ENCODE measurements around the gene CCDC186. TPM values are rescaled to one million over a fixed set of nuclear protein-coding genes. Genes with fewer than 3 reads are reported as not detected.

CCDC186 gene
- total and polyA plus RNA-seq, 2 of the 13 experiments (the other 11 are each of a cell fraction or from before 2014, with no cell fraction given) = 4.2 to 11.8 TPM

DNA sequence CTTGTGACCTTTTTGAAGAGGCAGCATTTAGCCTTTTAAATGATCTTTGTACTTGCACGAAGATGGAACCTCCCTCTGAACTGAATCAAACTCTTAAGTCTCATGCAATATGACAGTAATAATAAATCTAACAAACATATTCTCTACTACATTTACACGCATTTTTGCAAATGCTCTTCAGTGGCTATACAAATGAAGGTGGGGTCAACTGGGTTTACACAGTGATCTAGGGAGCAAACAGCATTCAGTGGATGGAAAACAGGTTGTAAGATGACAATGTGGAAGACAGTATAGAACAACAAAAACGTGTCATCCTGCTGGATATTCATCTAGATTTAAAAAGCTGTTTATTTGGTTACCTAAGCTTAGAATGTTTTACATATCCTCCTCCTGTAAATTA lies 7.5 kb downstream of the CCDC186 start (continued):
- TF ChIP-seq, protein P1, sequence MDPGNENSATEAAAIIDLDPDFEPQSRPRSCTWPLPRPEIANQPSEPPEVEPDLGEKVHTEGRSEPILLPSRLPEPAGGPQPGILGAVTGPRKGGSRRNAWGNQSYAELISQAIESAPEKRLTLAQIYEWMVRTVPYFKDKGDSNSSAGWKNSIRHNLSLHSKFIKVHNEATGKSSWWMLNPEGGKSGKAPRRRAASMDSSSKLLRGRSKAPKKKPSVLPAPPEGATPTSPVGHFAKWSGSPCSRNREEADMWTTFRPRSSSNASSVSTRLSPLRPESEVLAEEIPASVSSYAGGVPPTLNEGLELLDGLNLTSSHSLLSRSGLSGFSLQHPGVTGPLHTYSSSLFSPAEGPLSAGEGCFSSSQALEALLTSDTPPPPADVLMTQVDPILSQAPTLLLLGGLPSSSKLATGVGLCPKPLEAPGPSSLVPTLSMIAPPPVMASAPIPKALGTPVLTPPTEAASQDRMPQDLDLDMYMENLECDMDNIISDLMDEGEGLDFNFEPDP (CRISPR knock-in tag; conservative IDR thresholded peaks at IDR 0.05) = no peak
- TF ChIP-seq RELA (CRISPR knock-in tag; IDR thresholded peaks at IDR 0.05) (no peak), THAP11 (CRISPR knock-in tag; IDR thresholded peaks at IDR 0.05) (no peak), HNRNPH1 (optimal IDR thresholded peaks at IDR 0.05; ENCODE audit: low read depth, low read length) (no peak), ZNF12 (CRISPR knock-in tag; IDR thresholded peaks at IDR 0.05) (no peak), HDAC2 (CRISPR knock-in tag; IDR thresholded peaks at IDR 0.05) (no peak), U2AF2 (IDR thresholded peaks at IDR 0.05; ENCODE audit: low read depth, low read length) (no peak), RCOR2 (CRISPR knock-in tag; IDR thresholded peaks at IDR 0.05) (no peak), KLF13 (CRISPR knock-in tag; IDR thresholded peaks at IDR 0.05) (no peak)
- TF ChIP-seq, protein P2, sequence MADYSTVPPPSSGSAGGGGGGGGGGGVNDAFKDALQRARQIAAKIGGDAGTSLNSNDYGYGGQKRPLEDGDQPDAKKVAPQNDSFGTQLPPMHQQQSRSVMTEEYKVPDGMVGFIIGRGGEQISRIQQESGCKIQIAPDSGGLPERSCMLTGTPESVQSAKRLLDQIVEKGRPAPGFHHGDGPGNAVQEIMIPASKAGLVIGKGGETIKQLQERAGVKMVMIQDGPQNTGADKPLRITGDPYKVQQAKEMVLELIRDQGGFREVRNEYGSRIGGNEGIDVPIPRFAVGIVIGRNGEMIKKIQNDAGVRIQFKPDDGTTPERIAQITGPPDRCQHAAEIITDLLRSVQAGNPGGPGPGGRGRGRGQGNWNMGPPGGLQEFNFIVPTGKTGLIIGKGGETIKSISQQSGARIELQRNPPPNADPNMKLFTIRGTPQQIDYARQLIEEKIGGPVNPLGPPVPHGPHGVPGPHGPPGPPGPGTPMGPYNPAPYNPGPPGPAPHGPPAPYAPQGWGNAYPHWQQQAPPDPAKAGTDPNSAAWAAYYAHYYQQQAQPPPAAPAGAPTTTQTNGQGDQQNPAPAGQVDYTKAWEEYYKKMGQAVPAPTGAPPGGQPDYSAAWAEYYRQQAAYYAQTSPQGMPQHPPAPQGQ (CRISPR knock-in tag; IDR thresholded peaks at IDR 0.05; ENCODE audit: borderline replicate concordance) = no peak

DNA sequence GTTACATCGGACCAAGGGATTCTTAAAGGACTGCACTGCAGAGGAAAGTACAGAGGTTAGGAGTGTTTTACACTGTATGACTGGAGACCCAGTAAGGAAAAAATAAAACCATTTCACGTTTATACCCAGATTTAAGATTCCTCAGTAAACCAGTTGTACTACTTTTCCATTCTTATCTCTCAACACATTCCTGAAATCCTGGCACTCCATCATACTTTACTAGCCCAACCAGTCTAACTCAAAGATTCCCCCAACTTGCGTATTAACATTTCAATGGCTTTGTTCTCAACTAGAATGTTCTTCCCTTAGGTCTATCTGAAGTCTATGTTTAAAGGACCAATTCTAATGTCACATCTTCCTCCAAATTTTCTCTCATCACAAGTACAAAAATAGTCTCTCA lies 8.0 kb downstream of the CCDC186 start:
- FAIRE-seq (no peak), DNase-seq (ENCODE audit: low spot score) (no peak), ATAC-seq (no peak)
- ChIA-PET CTCF (ENCODE audit: low intra/inter-chr PET ratio, low total read pairs) (no interaction called here), POLR2A (no interaction called here)
- H3K27me3 ChIP-seq (ENCODE audit: control insufficient read depth in 1 of 2, insufficient read depth in 2 of 2, low read length in 2 of 2) = no peaks in the 10 kb centered on the region; a peak in 1 of 5 replicates
- H3K36me3 ChIP-seq (replicated peaks in 1 of 2; ENCODE audit: control insufficient read depth in 1 of 2, insufficient read depth in 2 of 2, low read length in 2 of 2) = peaks cover 0 to 3% of the 10 kb centered on the region in 2 experiments; a peak in 3 of 5 replicates
- peaks cover 4% of the 10 kb centered on the region; the same call in 1 of the 2 replicates for H3K4me1 ChIP-seq (ENCODE audit: insufficient read depth, low read length)
- TF ChIP-seq PRPF4 (IDR thresholded peaks at IDR 0.05; ENCODE audit: low read depth, low read length, poor library complexity, severe bottlenecking) (no peak), ZNF24 (IDR thresholded peaks at IDR 0.05) (no peak), PHF21A (CRISPR knock-in tag; IDR thresholded peaks at IDR 0.05) (no peak)
- no peak overlapping the region for H3K4me3 ChIP-seq (replicated peaks in 1 of 3; ENCODE audit: insufficient read depth in 1 of 3, low read depth in 2 of 3, low read length in 3 of 3)
- no peak overlapping the region for H2AFZ ChIP-seq (ENCODE audit: low read length)
- no TSS peak for BruUV-seq (replicated peaks)
- no peak overlapping the region for H3K9ac ChIP-seq (ENCODE audit: insufficient read depth, low read depth, low read length)
- no peak overlapping the region for H3K4me2 ChIP-seq (ENCODE audit: low read depth, low read length)
- peaks cover 34% of the 10 kb centered on the region for H3K79me2 ChIP-seq (ENCODE audit: insufficient read depth, low read length)
- in situ Hi-C loops (cut with HindIII; ENCODE audit: extremely low pct_ligation_motif_present, low pct_unique_long_range_greater_than_20kb) (no loop called here), intact Hi-C loops (cut with micrococcal nuclease; ENCODE audit: unreplicated experiment) (no loop called here)
- no peaks in the 10 kb centered on the region for H4K20me1 ChIP-seq (ENCODE audit: insufficient read depth, low read length)
- 89% methylated on average over 3 of the region's 3 CpGs for WGBS (ENCODE audit: low lambda C conversion rate)
- no peak overlapping the region for H3K27ac ChIP-seq (ENCODE audit: extremely low read length, insufficient read depth, low read length)
- H3K9me3 ChIP-seq (ENCODE audit: low read length) = peaks cover 9% of the 10 kb centered on the region

All from HepG2 (cell line).